GM19238 (cell line): ENCODE measurements around the gene LCN1.
"Not testable (repeated sequence)": the region's sequence is repeated elsewhere in the genome, so short reads cannot be mapped to it uniquely, and the experiment has no call there.

Source experiments
- DNase-seq: peaks from one replicate; pipeline ENCODE4 v3.0.0; 2011; ENCODE audit warnings: low spot score; ENCODE audit not compliant: insufficient read length

LCN1 gene

GRCh38 chr9:135522137-135522877 is 1.1 kb downstream of the LCN1 start:
- DNase-seq, result no peak

DNA sequence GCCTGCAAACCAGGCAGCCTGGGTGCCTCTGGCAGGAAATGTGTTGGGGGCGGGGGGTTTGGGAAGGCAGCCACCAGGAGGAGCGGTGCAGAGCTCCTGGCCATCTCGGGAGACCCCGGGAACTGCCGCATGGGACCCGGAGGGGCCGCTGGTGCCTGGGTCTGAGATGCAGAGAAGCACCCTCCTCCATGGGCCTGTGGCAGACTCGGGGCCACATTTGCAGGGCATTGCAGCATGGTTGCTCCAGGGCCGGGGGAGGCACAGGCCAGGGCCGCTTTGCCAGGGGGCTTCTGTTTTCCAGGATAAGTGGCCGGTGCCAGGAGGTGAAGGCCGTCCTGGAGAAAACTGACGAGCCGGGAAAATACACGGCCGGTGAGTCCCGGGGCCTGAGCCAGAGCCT is 1.7 kb downstream of the LCN1 start:
- no peak for DNase-seq

DNA sequence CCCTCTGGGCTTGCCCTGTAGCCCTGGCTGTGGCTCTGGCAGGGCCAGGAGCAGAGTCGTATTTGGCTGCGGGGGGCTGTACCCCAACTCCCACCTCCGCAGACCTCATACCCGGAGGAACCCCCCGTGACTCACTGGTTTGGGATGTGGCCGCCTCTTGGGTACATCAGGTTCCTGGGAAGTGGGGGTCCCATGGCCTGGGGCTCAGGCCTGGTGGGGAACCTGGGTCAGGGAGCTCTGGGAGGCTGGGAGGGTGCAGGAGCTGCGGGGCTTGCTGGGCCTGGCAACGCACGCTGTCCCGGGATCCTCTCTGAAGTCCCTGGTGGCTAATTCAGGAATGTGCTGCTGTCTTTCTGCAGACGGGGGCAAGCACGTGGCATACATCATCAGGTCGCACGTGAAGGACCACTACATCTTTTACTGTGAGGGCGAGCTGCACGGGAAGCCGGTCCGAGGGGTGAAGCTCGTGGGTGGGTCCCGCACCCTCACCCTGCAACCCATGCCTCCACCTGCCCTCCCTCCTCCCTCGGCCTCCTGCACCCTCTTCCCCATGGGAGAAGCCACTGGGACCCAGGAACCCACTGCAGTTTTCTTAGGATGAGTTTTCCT is 2.4 kb downstream of the LCN1 start:
- DNase-seq, result no peak

- no peak for DNase-seq
Observed at GRCh38 chr9:135524130-135524861, 3.1 kb downstream of the LCN1 start.

- DNase-seq, result no peak
Observed at GRCh38 chr9:135525241-135526088, 4.2 kb downstream of the LCN1 start.

- no peak for DNase-seq
Observed at GRCh38 chr9:135526089-135526729, 5.0 kb downstream of the LCN1 start.

DNA sequence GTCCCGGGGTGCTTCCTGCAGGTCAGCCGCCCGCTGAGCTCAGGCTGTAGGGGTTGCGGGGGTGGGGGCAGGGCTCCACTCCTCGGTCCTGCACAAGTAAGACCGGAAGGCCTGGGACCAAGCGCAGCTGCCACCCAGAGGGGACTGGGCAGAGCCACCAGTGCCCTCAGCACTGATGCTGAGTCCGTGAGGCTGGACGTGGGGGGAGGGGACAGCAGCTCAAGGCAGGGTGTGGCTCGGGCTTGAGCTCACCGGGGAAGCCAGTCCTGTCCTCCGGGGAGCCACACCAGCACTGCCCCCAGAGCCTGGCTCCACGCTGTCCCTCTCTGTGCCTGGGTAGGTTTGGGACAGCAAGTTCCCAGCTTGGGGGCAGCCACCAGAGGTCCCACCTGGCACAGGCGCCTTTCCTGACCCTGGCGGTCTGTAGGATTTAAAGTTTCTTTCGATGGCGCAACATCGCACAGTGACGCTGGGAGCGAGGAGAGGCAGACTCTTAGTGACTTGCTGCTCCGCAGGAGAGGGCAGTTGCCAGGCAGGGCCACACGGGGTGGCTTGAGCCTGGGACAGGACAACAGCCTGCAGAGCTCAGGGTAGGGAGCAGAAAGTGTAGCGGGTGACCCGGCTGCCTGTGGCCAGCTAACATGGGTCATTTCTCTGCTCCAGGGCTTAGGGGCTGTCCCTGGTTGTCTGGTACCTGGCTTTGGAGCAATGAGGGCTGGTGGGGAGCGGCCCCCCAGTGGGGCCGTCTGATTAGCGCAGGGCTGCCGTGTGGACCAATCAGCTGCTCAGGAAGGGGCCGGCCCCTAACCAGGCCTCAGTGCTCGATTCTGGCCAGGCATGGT is 5.7 kb downstream of the LCN1 start:
- no peak for DNase-seq

GRCh38 chr9:135528842-135529435 is 7.7 kb downstream of the LCN1 start:
- DNase-seq, result not testable (repeated sequence)

DNA sequence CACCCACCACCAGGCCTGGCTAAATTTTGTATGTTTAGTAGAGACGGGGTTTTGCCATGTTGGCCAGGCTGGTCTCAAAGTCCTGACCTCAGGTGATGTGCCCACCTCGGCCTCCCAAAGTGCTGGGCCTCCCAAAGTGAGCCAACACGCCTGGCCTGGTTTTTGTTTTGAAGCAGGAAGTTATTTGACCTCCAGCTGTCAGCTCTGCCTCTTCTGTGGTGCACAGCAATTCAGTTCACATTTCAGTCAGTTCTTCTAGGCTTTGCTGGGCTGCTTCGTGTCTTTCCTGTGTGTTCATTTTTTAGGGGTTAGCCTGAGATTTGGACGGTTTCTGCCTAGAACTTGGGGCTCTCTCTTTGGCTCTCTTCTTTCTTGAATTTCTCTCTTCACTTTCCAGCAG is 8.9 kb downstream of the LCN1 start:
- no peak for DNase-seq

GRCh38 chr9:135531096-135531495 is 9.9 kb downstream of the LCN1 start:
- DNase-seq, result no peak

- DNase-seq, result no peak
Observed at GRCh38 chr9:135533113-135533512, 11.9 kb downstream of the LCN1 start.

- no peak for DNase-seq
Observed at GRCh38 chr9:135533674-135534073, 12.4 kb downstream of the LCN1 start.

DNA sequence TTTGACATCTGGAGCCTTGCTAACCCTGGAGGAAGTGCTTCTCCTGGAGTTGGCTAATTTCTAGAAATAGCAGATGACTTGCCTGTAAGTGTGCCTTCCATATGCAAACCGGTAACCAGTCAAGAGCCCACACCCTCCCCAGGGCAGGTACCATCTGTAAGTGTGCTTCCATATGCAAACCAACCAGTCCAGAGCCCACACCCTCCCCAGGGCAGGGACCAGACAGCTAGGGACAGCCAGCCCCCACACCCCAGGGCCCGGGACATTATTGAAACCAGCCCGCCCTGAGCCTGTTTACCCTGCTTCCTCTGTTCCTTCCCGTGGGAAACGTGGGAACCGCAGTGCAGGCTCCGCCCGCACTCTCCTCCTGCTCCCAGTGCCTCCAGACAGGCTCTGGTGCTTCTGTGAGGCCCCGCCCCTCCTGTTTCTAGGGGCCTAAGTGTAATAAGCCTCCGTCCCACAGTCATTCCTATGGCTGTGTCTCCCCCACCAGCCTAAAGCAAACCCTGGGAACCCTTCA is 13.0 kb downstream of the LCN1 start:
- DNase-seq, result not testable (repeated sequence)

DNA sequence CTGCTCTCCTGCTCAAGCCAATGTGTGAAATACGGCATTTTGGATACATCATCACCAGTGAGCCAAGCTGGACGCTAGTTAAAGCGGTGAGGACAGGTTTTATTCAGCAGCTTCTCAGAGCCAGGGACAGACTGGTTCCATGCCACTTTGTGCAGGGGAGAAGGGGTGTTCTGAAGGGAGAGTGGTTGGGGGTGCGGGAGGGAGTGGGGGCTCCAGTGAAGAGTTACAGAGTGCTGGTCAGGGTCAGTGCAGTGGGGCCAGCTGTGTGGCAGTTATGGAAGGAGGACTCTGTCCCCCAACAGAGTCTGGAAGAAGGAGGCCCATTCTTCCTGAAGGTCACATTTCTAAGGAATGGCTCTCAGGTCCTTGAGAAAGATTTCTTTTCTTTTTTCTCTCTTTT is 13.6 kb downstream of the LCN1 start:
- DNase-seq, result not testable (repeated sequence)

DNA sequence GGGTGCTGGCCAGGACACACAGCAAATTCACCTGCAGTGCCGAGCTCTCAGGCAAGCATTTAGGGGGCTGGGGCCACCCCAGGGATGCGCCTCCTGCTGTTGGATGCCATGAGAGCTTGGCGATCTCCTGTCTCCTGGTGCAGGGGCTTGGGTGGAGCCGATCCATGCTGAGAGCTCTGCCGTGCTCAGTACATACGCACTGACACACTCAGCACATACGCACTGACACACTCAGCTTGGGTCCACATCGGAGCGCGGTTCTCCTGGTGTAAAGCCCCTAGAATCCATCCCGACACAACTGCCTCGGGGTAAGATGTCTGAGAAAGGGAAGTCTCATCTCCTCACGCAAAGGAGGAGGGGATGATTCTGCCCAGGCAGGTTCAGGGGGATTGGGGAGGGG is 14.4 kb downstream of the LCN1 start:
- not testable (repeated sequence) for DNase-seq

GRCh38 chr9:135536216-135536615 is 15.0 kb downstream of the LCN1 start:
- no peak for DNase-seq

DNA sequence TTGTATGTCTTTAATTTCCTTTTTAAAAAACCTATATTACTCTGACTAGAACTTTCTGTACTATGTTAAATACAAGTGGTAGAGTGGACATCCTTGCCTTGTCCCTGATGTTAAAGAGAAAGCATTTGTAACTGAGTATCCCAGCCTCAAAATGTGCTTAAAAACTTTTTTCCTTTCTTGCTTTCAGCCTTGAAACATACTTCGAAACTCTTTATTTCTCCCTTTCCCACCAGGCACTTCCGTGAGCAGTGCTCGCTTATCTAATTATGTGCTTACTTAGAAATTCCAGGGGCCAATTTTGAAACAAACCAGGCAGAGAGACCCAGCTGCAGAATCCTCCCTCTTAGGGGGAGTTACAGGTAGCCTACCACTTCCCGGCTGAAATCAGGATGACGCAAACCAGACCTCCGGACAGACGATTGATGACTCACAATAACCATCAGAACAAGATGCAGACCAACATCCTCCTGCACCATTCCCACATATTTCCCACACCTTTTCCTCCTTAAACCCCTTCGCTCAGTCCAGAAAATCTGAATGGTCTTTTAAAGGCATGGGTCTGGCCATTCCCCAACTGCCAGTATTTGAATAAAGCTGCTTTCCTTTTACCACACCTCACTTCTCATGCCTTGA is 22.1 kb downstream of the LCN1 start:
- DNase-seq, result not testable (repeated sequence)

- no peak for DNase-seq
Observed at GRCh38 chr9:135544981-135545635, 23.9 kb downstream of the LCN1 start.
